M059J (cell line): ENCODE measurements around the gene CEP295NL. TPM values are rescaled to one million over a fixed set of nuclear protein-coding genes. Genes with fewer than 3 reads are reported as not detected.
"Not testable (repeated sequence)": the region's sequence is repeated elsewhere in the genome, so short reads cannot be mapped to it uniquely, and the experiment has no call there.

Experiments used
- DNase-seq: peaks from one replicate; pipeline ENCODE4 v3.0.0-alpha.2; 2012; ENCODE audit warnings: low read depth
- total RNA-seq: library from RNA; depleted of rRNA; stranded (reverse); fragments of >200 nt; shearing (Covaris generic); gene quantifications from 2 replicates; pipeline ENCODE4 v1.2.3, GENCODE V29; 2014

CEP295NL gene
- total RNA-seq, 1 experiment from 2014 or later, result 1.6 TPM

DNA sequence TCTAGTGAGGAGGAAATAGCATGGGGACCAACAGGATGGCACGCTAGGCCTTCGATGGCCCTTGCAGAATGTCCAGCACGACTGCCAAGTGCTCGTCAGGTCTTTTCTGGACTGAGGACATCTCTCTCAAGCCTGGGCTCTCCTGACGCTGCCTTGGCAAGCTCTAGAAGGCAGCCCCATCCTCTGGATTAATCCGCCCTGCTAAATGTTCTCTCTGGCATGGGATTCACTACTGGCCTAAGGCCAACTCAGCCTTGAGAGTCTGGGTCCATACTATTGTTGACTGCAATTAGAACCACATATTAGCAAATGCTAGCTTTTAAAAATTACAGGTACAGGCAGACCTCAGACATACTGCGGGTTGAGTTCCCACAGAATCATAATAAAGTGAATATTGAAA is 2.5 kb upstream of the CEP295NL start:
- DNase-seq, result no peak

DNA sequence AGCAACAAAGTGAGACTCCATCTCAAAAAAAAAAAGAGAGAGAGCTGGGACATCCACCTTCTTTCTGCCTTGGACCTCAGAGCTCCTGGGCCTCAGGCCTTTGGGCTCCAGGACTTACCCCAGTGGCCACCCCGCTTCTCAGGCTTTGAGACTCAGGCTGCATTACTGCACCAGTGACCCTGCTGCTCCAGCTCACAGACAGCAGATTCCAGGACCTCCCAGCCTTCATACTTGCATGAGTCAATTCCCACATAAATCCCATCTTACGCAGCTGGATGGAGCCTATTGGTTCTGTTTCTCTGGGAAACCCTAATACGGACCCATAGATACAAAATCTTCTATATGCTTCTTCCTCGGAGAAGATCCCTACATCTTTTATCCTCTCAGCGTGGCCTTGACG is 2.1 kb upstream of the CEP295NL start:
- no peak for DNase-seq

DNA sequence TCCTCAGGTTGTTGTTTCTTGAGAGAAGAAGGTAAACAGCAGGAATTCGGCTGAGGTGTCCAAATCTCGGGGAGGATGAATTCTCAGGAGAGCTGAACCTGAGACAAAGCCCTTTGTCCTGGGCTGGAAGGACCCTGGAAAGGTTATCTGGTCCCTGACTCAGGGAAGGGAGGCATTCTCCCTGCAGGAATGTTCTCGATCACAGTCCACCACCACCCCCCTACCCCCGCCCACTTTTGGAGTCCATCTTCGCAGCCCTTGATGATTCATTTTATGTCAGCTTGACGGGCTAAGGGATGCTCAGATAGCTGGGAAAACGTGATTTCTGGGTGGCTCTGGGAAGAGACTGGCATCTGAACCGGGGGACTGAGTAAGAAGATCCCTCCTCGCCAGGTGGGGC is 1.4 kb upstream of the CEP295NL start:
- DNase-seq, result no peak

DNA sequence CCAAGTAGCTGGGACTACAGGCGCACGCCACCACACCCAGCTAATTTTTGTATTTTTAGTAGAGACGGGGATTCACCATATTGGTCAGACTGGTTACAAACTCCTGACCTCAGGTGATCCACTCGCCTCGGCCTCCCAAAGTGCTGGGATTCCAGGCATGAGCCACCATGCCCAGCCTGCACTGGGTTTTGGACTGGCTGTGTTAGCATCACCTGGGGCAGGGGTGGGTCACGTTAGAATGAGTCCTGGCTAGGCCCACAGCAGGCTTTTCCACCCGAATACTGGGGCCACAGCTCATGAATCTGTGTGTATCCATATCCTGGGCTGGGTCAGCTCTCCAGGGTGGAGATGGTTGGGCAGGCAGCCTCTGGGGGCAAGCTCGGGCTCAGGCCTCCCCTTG is 770 bp downstream of the CEP295NL start:
- DNase-seq, result not testable (repeated sequence)

DNA sequence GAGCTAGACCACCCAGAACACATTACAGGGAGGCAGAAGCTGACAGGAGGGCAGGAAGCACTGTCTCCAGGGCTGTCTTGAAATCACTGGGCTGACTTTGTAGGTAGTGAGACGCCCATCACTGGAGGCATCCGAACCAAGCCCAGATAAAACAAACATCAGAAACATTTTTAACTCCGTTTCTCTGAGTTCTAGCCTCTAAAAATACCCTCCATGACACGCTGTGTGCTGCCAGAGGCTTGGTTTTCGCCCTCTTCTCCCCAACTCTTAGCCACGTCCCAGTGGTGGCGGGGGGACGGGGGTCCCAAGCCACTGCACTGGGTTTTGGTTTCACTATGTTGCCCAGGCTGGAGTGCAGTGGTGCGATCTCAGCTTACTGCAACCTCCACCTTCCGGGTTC is 1.2 kb downstream of the CEP295NL start:
- no peak for DNase-seq

DNA sequence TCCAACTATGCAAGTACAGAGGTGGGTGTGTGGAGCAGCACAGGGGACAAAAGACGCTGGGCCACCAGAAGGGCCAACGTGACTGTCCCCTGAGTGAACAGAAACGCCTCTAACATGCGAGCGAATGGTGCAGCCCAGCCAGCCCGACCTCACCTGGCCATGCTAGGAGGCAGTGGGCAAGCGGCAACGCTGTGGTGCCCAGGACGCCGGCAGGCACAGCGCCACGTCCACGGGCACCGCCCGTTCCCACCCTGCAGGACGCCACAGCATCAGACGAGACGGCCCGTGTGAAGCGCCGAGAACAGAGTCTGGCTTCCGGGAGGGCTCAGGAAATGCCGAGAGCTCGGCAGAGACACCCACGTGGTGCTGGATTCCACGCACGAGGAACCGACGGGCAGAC is 2.2 kb downstream of the CEP295NL start:
- DNase-seq, result no peak

DNA sequence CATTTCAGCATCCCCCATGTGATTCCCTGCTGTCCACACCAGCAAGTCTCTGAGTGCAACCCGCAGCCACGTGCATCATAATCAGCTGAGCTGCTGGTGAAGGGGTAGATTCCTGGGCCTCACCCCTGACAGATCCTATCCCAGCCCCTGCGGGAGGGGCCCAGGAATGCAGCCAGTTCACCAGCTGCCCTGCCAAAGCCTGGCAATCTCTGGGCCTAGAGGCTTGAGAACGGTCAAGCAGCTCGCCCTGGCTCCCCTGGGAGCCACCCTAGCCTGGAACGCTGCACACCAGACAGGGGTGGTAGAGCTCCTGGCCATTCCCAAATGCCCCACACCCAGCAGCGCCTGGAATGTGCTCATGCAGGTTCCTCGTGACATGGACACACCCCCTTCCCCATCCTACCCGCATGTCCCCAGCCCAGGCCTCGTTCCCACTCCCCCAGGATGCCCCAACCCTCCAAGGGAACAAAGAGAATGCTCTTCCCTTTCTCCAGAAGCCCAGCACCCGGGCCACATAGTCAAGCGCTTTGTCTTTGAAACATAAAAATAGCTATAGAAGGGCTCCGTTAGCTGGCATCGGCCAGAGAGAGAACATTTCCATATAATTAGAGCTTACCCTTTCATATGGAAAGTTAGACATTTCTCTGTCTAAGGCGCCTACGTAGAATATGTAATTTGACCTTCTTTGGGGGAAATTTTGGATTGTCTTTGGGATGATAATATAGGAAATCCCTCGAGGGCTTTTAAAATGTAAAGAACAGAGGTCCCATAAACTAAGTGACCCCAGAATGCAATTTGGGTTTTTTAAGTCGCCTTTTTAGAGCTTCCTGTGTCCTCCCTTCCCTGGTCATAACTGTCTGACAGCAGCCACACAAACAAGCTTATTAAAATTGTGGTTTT is 3.4 kb downstream of the CEP295NL start:
- no peak for DNase-seq

DNA sequence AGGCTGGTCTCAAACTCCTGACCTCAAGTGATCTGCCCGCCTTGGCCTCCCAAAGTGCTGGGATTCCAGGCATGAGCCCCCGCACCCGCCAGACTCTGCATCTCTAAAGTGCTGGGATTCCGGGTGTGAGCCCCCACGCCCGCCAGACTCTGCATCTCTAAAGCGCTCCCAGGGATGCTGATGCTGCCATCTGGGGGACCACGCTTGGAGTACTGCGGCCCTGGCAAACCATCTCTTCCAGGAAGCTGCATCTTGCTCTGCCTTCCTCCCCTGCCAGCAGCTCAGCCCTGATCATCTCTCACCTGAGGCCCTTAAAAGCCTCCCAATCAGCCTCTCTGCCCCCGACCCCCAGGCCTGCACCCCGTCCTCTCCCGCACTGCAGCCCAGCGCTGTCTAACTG is 4.1 kb downstream of the CEP295NL start:
- no peak for DNase-seq

DNA sequence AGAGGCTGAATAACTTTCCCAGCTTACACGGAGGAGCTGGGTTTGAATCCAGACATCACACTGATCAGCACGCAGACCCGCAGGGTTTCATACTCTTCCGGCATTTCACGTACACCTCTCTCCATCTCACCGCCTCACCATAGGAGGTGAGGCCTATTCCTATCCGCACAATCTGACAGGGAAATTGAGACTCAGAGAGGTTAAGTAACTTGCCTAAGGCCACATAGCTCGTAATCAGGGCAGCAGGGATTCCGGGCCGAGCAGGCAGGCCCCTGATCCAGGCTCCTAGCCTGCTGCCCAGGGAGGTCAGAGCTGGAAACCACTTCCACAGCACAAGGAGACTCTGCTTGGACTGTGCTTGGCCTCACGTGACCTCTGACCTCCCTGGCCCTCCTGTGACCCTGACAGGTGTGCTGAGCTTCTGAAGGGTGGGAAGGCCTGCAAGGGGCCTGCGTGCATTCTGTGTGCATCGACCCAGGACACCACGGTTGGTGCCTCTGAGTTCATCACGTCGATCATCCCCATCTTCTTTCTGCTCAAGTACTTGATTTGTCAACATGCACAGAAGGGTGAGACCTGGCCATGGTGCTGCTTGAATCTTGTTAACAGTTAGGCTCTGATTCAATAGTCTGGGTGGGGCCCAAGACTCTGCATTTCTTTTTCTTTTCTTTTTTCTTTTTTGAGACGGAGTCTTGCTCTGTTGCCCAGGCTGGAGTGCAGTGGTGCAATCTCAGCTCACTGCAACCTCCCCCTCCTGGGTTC is 4.7 kb downstream of the CEP295NL start:
- DNase-seq, result no peak

DNA sequence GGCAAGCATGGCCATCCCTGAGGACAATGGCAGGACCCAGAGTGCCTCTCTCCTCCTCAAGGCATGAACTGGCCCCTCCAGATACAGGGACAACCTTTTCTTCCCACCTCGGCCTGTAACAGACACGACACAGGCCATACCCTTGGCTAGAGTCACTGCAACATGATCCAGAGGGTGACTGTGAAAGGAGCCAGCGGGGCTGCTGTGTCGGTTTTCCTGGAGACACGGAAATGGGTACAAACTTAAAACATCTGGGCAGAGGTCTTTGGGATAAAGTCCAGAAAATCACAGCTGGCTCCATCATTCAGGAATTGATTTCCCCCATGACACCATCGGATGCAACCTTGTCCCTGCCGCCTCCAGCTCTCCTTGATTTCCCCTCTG is 5.3 kb downstream of the CEP295NL start:
- DNase-seq, result no peak

DNA sequence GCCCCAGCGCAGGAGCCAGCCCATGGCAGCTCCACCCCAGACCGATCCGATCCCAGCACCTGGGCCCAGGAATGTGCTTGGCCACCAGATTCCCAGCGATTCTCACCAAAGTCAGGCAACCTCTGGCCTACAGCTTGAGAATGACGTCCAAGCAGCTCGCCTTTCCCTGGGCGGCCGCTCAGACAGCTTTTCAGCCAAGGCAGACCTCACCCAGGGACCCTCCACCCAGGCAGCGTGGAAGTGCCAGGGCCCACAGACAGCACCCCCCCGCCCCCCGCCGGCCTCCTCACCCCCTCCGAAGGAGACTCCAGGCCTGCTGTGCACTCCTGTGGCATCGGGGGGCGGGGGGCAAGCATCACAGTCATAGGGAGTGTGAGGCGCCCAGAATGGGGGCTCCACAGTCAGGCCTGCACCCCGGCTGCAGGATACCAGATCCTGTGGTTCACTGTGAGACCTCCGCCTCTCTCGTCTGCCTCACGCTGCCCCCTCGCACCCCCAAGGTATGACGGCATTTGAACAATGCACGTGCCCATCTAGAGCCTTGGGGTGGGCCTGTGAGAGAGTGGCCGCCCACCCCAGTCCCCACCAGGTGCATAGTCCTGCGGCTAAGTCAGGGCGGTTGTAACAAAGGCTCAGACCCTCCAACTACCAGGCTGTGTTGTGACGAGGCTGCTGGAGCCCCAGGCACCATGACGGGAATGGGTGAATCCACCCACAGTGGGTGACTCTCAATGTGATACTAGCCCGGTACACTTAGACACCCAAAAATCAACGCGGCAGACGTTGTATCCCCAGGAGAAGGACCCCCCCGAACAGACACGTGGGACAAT is 6.0 kb downstream of the CEP295NL start:
- DNase-seq, result no peak

DNA sequence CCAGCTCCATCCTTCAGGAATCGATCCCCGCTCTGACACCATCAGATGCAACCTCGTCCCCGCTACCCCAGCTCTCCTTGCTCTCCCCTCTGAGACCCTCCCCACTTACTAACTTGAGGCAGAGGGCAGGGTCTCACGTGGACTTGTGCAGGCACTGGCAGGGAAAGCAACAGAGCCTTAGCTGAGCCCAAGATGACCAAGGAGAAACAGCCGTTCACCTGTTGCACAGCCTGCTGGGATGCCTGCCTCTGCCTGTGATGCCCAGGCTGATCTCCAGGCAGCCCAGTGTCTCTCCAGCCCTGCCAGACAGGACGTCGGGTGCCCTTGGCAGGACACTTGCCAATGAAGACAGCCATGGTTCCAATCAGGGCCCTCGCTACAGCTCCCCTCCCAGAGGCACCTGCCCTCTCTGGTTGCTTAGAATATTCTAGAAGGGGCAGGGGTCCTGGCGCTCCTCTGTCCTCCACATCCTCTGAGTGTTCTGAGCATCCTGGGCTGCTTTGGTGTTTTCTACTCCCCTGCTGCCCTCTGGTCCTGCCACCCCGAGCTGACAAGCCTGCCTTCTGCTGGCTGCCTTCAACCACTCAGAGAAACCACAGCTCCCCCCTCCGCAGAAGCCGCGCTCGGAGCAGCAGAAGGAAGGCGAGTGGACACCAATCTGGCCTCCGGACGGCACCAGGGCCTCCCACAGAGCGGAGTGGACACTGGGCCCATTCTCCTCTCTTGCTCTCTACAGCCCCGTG is 6.7 kb downstream of the CEP295NL start:
- DNase-seq, result no peak

DNA sequence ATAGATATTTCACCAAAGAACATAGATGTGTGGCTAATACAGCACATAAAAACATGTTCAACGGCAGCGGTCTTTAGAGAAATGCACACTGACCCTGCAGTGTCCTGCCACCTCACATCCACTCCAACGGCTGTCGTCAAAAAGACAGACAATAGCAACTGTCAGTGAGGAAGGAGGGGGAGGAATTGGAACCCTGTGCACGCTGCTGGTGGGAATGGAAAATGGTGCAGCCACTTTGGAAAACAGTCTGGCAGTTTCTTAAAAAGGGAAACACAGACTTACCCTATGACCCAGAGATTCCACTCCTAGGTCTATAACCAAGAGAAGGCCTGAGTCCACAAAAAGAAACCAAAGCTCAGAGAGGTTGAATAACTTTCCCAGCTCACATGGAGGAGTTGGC is 7.7 kb downstream of the CEP295NL start:
- no peak for DNase-seq

DNA sequence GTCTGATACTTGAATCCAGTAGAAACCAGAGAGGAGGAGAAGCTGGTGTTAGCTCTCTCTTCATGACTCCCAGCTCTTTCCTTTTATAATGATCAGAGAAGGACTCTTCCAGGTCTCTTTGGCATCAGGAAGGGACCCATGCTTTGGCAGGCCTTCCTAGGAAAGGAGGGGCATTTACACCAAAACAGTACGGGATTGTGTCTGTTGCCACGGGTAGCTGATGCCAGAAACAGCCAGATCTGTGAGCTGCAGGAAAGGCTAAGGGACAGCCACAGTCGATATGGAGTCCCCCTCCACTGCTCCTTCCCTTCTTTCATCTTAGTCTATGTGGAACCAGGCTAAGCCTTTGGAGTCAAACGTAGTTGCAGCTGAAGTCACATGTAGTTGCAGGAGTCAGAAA is 9.3 kb downstream of the CEP295NL start:
- DNase-seq, result no peak

DNA sequence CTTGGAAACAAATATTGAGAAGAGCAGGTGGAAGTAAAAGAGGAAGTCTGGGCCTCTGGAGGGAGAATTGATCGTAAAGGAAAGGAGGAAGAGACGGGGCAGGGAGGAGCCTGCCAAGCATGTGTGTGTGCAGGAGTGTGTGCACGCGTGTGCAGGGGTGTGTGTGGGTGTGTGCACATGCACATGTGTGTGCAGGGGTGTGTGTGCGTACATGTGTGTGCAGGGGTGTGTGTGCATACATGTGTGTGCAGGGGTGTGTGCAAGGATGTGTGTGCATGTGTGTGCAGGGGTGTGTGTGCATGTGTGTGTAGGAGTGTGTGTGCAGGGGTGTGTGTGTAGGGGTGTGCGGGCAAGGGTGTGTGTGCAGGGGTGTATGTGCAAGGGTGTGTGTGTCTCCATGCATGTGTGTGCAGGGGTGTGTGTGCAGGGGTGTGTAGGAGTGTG is 10.0 kb downstream of the CEP295NL start:
- DNase-seq, result no peak

DNA sequence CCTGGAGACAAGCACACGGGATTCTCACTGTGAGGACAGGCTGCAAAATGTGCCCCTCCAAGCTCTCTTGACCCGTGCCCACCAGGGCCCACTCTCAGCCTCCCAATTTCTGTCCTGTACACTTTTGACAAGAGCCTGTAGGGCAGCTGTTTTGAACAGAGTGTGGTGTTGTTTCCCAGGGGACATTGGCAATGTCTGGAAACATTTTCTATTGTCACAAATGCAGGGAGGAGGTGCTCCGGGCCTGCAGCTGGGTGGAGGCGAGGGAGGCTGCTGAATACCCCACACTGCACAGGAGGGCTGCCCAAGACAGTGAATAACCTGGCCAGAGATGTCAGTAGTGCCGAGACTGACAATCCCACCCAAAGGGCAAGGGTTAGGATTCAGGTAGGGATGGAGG is 10.5 kb downstream of the CEP295NL start:
- DNase-seq, result no peak

DNA sequence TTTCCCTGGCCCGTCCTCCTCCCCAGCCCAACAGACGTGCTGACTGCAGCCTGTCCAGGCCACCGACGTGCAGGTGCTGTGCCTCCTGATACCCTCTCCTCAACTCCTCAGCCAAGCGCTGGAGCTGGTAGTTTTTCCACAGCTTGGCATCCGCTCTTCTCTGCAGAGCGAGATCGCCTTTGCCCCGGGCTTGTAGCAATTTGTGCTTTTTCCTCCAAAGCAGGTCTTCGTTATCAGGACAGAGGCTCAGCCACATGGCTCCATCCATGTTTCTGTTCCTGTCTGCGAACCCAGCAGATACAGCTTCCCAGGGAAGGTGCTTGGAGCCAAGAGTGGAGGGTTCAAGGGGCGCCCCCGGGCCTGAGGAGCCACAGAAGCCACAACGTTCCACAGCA is 10.9 kb downstream of the CEP295NL start:
- no peak for DNase-seq

DNA sequence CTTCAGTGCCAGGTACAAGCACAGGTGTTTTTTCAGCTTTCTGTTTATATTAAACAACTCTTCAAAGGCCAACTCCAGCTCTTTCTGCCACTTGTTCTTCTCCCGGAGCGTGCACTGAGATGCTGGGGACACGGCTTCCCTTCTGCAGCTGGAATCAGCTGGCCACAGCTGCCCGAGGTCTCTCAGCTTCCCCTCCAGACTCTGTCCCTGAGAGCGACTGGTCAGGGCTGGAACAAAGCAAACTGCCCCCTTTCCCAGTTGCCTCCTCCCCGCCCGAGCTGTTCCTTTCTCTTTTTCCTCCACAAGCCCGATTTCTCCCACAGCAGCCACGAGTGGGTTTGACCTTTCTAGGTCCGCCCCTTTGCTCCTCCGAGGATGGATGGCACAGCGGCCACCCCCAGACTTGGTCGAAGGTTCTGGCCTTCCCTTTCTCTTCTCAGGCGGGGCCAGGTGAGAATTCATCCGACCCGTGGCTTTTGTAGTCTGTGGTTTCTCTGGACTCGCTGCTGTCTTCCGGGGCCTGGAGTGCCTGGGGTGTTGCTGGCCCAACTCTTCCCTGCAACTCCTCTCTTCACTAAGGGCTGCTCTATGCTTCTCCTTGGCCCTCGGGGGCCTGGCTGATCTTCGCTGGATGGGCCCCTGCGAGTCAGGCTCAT is 11.5 kb downstream of the CEP295NL start:
- DNase-seq, result no peak

DNA sequence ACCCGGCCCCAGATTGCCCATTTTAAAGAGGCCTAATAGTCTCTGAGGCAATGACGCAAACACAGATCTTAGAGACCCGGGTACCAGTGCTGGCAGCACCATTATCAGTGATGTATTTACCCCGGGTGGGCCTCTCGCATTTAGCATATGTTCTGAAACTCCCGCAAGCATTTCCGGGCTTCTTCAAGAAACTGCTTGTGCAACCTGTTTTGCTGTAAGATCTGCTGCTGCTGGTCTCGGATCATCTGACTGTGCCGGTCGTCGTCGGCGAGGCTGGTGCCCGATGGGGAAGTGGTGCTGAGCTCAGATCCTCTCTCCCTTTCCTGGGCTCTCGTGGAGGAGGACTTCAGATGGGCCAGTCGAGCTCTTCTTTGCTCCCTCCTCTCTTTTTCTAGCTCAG is 12.5 kb downstream of the CEP295NL start:
- DNase-seq, result no peak

DNA sequence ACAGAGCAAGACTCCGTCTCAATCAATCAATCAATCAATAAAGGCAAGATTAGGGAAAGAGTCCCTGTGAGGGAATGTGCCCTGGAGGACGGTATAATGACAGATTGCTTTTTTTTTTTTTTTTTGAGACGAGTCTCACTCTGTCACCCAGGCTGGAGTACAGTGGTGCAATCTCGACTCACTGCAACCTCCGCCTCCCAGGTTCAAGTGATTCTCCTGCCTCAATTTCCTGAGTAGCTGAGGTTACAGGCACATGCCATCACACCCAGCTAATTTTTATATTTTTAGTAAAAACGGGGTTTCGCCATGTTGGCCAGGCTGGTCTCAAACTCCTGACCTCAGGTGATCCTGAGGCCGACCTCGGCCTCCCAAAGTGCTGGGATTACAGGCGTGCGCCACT is 12.9 kb downstream of the CEP295NL start:
- not testable (repeated sequence) for DNase-seq

DNA sequence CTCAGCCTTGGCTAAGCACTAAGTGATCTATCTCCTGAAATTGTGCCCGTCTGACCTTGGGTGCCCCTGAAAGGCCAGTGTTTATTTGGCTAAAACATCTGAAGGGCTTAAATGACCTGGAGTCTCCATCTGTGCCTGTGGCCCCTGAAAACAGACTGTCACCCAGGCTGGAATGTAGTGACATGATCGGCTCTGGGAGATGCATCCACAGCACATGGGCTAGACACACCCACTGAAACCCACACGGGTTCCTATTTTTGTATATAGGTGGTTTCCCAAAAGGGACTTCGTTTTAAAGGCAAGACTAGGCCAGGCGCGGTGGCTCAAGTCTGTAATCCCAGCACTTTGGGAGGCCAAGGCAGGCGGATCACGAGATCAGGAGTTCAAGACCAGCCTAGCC is 13.5 kb downstream of the CEP295NL start:
- no peak for DNase-seq
